H9 (cell line): Measurements from ENCODE around the gene NFYC. TPM values are rescaled to one million over a fixed set of nuclear protein-coding genes. Genes with fewer than 3 reads are reported as not detected.

Experiments
- DNase-seq: peaks from one replicate; pipeline ENCODE4 v3.0.0-alpha.2; 2017
- H2AFZ ChIP-seq: one replicate; pipeline ENCODE4 v1.6.1; 2013; ENCODE audit warnings: mild to moderate bottlenecking, low read length, control low read depth, moderate library complexity
- H2AK5ac ChIP-seq: 2 replicates; pipeline ENCODE4 v1.6.1; 2013; ENCODE audit warnings: low read length, control low read depth, mixed read lengths; ENCODE audit not compliant: insufficient read length
- H2BK120ac ChIP-seq: one replicate; pipeline ENCODE4 v1.6.1; 2013; ENCODE audit warnings: low read depth, mild to moderate bottlenecking, low read length, control low read depth, inconsistent platforms; ENCODE audit not compliant: poor library complexity, severe bottlenecking
- H2BK12ac ChIP-seq: 2 replicates; pipeline ENCODE4 v1.6.1; 2013; ENCODE audit warnings: low read length, control low read depth, mixed read lengths, low read depth; ENCODE audit not compliant: insufficient read length
- H2BK15ac ChIP-seq: 2 replicates; pipeline ENCODE4 v1.6.1; 2013; ENCODE audit warnings: low read depth, low read length, control low read depth
- H2BK20ac ChIP-seq: one replicate; pipeline ENCODE4 v1.6.1; 2013; ENCODE audit warnings: low read depth, mild to moderate bottlenecking, low read length, control low read depth, inconsistent platforms; ENCODE audit not compliant: poor library complexity, severe bottlenecking
- H2BK5ac ChIP-seq: 2 replicates; pipeline ENCODE4 v1.6.1; 2013; ENCODE audit warnings: low read length, control low read depth, mixed read lengths; ENCODE audit not compliant: insufficient read length
- H3K14ac ChIP-seq: 2 replicates; pipeline ENCODE4 v1.6.1; 2013; ENCODE audit warnings: low read length, control low read depth; ENCODE audit not compliant: insufficient read depth
- H3K18ac ChIP-seq: 2 replicates; pipeline ENCODE4 v1.6.1; 2013; ENCODE audit warnings: low read depth, mild to moderate bottlenecking, mixed read lengths, low read length, control low read depth; ENCODE audit not compliant: insufficient read length
- H3K23ac ChIP-seq: 2 replicates; pipeline ENCODE4 v1.6.1; 2013; ENCODE audit warnings: low read length, control low read depth, mixed read lengths, low read depth; ENCODE audit not compliant: insufficient read length
- H3K23me2 ChIP-seq: 2 replicates; pipeline ENCODE4 v1.6.1; 2013; ENCODE audit warnings: low read depth, mild to moderate bottlenecking, mixed read lengths, low read length, control low read depth; ENCODE audit not compliant: insufficient read length, poor library complexity, severe bottlenecking
- H3K27ac ChIP-seq: 2 replicates; pipeline ENCODE4 v1.5.1; 2013; ENCODE audit warnings: low read length, control low read depth, mixed read lengths, low read depth; ENCODE audit not compliant: insufficient read length
- H3K27me3 ChIP-seq: 2 replicates; pipeline ENCODE4 v1.6.1; 2013; ENCODE audit warnings: low read length, control low read depth, inconsistent platforms; ENCODE audit not compliant: insufficient read depth
- H3K4ac ChIP-seq: 2 replicates; pipeline ENCODE4 v1.6.1; 2013; ENCODE audit warnings: low read depth, mild to moderate bottlenecking, control low read depth, inconsistent platforms, low read length, moderate library complexity
- H3K4me1 ChIP-seq: 2 replicates; pipeline ENCODE4 v1.6.1; 2013; ENCODE audit warnings: low read length, control low read depth, inconsistent platforms; ENCODE audit not compliant: insufficient read depth
- H3K4me2 ChIP-seq: 2 replicates; pipeline ENCODE4 v1.6.1; 2013; ENCODE audit warnings: low read length, control low read depth, mixed read lengths; ENCODE audit not compliant: insufficient read length, insufficient read depth
- H3K56ac ChIP-seq: 2 replicates; pipeline ENCODE4 v1.6.1; 2013; ENCODE audit warnings: low read depth, mild to moderate bottlenecking, mixed read lengths, low read length, control low read depth; ENCODE audit not compliant: insufficient read length
- H3K79me1 ChIP-seq: 2 replicates; pipeline ENCODE4 v1.6.1; 2013; ENCODE audit warnings: low read depth, mild to moderate bottlenecking, moderate library complexity, low read length, control low read depth, inconsistent platforms; ENCODE audit not compliant: insufficient read depth, poor library complexity, severe bottlenecking
- H3K79me2 ChIP-seq: 2 replicates; pipeline ENCODE4 v1.6.1; 2013; ENCODE audit warnings: low read length, control low read depth, inconsistent platforms; ENCODE audit not compliant: insufficient read depth
- H3K9ac ChIP-seq: 2 replicates; pipeline ENCODE4 v1.6.1; 2013; ENCODE audit warnings: low read length, control low read depth, mixed read lengths; ENCODE audit not compliant: insufficient read length; ENCODE audit errors: extremely low read depth
- H3K9me3 ChIP-seq: one replicate; pipeline ENCODE4 v1.6.1; 2013; ENCODE audit warnings: low read depth, low read length, inconsistent platforms; ENCODE audit not compliant: control insufficient read depth
- H3T11ph ChIP-seq: one replicate; pipeline ENCODE4 v1.6.1; 2013; ENCODE audit warnings: mild to moderate bottlenecking, low read length, control low read depth, inconsistent platforms
- H4K20me1 ChIP-seq: one replicate; pipeline ENCODE4 v1.6.1; 2013; ENCODE audit not compliant: control insufficient read depth, insufficient read length, insufficient read depth
- H4K5ac ChIP-seq: 2 replicates; pipeline ENCODE4 v1.6.1; 2013; ENCODE audit warnings: low read depth, mild to moderate bottlenecking, mixed read lengths, low read length, control low read depth; ENCODE audit not compliant: insufficient read length
- H4K8ac ChIP-seq: replicated peaks from 2 replicates; pipeline ENCODE4 v1.6.1; 2013; ENCODE audit warnings: low read length, control low read depth, mixed read lengths, low read depth; ENCODE audit not compliant: insufficient read length
- H4K91ac ChIP-seq: 2 replicates; pipeline ENCODE4 v1.6.1; 2013; ENCODE audit warnings: low read depth, mild to moderate bottlenecking, moderate library complexity, mixed read lengths, low read length, control low read depth; ENCODE audit not compliant: insufficient read length
- H3K27ac Mint-ChIP-seq, 3 experiments: 2 replicates in 2 of 3; 3 replicates in 1 of 3; pipeline ENCODE4 v1.8.0; 2020 to 2021; ENCODE audit warnings: mixed read lengths in 3 of 3, mild to moderate bottlenecking in 1 of 3, moderate library complexity in 1 of 3
- H3K27me3 Mint-ChIP-seq: 2 replicates; pipeline ENCODE4 v1.8.0; 2021; ENCODE audit warnings: low read depth, mild to moderate bottlenecking, moderate library complexity, mixed read lengths
- H3K36me3 Mint-ChIP-seq, 3 experiments: 2 replicates in 2 of 3; 3 replicates in 1 of 3; pipeline ENCODE4 v1.8.0; 2020 to 2021; ENCODE audit warnings: low read depth in 3 of 3, mixed read lengths in 3 of 3; ENCODE audit not compliant: insufficient read depth in 1 of 3
- H3K4me1 Mint-ChIP-seq, 2 experiments: 2 replicates each; pipeline ENCODE4 v1.8.0; 2020; ENCODE audit warnings: mixed read lengths in 2 of 2
- H3K4me3 Mint-ChIP-seq, 2 experiments: 2 replicates in 1 of 2; 3 replicates in 1 of 2; pipeline ENCODE4 v1.8.0; 2020 to 2021; ENCODE audit warnings: mild to moderate bottlenecking in 2 of 2, mixed read lengths in 2 of 2, moderate library complexity in 1 of 2
- H3K9me3 Mint-ChIP-seq, 2 experiments: 2 replicates in 1 of 2; 3 replicates in 1 of 2; pipeline ENCODE4 v1.8.0; 2020; ENCODE audit warnings: mild to moderate bottlenecking in 2 of 2, mixed read lengths in 2 of 2, moderate library complexity in 1 of 2
- CTCF ChIP-seq: fragments of 200-600 bp; sonication (generic); conservative IDR thresholded peaks from 3 replicates; pipeline ENCODE4 v1.8.0; 2021; ENCODE audit warnings: antibody characterized with exemption, mild to moderate bottlenecking
- WGBS: extraction: QIAGEN DNeasy Blood & Tissue Kit; methylation state at CpG from one replicate; pipeline ENCODE4 v1.1.7; 2013; ENCODE audit warnings: missing lambda C conversion rate, low lambda C conversion rate, mixed read lengths; ENCODE audit not compliant: insufficient read length; ENCODE audit errors: extremely low coverage; 5-methylcytosine and 5-hydroxymethylcytosine counted together
- total RNA-seq: library from RNA; stranded (reverse); gene quantifications from 2 replicates; pipeline ENCODE4 v1.2.1, GENCODE V29; 2021

Gene NFYC
- total RNA-seq, 1 experiment from 2014 or later, result 54.7 TPM

DNA sequence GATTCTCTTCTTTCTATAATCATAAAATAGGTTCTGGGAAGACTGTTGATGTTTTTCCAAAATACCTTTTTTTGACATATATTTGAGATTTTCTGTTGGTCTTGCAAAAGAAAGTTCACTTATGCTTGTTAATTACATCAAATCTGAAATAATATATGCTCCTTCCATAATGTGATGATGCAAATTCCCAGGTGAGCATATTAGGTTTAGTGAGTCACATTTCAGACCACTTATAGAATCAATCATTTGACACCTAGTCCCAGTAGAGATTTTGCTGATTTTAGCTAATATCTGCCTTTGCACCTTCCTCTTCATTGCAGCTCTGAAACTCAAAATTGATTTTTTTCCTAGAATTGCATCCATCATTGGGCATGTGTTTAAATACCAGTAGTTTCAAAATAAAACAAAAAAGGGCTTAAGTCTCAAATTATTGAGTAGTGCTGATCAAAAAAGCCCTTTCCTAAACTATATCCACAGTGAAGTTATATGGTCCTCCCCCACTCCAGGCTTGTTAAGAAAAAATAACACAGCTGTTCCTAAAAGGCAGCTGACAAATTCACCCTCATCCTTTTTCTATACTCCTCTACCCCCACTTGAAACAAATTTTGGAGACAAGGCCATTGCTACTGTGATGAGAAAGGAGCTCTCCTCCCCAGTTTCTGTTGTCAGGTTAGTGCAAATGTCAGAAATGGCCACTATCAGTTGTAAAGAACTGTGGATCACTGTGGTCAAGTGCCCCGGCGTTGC lies 55.0 kb downstream of the NFYC start:
- Histone ChIP-seq H4K8ac (no peak overlapping the region), H4K5ac (no peak overlapping the region), H3K14ac (no peak overlapping the region), H2AK5ac (no peak overlapping the region), H2BK5ac (no peak overlapping the region), H3K9ac (no peak overlapping the region), H2BK12ac (no peak overlapping the region), H3K9me3 (no peaks in the 10 kb centered on the region), H3K4ac (no peak overlapping the region), H3T11ph (no peak overlapping the region), H3K27me3 (no peaks in the 10 kb centered on the region), H3K23ac (no peak overlapping the region), H2AFZ (no peak overlapping the region), H3K56ac (no peak overlapping the region), H3K4me1 (no peaks in the 10 kb centered on the region), H3K27ac (no peak overlapping the region), H4K20me1 (no peaks in the 10 kb centered on the region), H3K79me2 (no peaks in the 10 kb centered on the region), H3K79me1 (no peaks in the 10 kb centered on the region), H2BK20ac (no peak overlapping the region), H2BK120ac (no peak overlapping the region), H4K91ac (no peak overlapping the region), H3K23me2 (no peaks in the 10 kb centered on the region), H3K4me2 (no peak overlapping the region), H2BK15ac (no peak overlapping the region), H3K18ac (no peak overlapping the region)
- H3K36me3 Mint-ChIP-seq, result peaks cover 13 to 74% (median 72%) of the 10 kb centered on the region in 3 experiments; a peak in 6 of 7 replicates
- DNase-seq, result no peak
- TF ChIP-seq CTCF, result no peak
- H3K9me3 Mint-ChIP-seq, result no peaks in the 10 kb centered on the region
- WGBS, result no CpG with 5 or more reads among the region's 2 CpGs
- H3K4me3 Mint-ChIP-seq, result no peak overlapping the region
- H3K27ac Mint-ChIP-seq, result peak overlapping the region in 1 of 3 experiments; percentile 64; a peak in 2 of 7 replicates
- peaks cover 0 to 11% of the 10 kb centered on the region in 2 experiments; a peak in 2 of 4 replicates for H3K4me1 Mint-ChIP-seq
- no peaks in the 10 kb centered on the region for H3K27me3 Mint-ChIP-seq
